NCI-H82 treated with DMSO at 0.1 percent for 48 hours (cell line): Measurements from ENCODE around the gene ROCK2.
"Not testable (repeated sequence)": the region's sequence is repeated elsewhere in the genome, so short reads cannot be mapped to it uniquely, and the experiment has no call there.

Source experiments
- DNase-seq: peaks from one replicate; lab custom pipeline; 2025; ENCODE audit not compliant: unreplicated experiment; lab: John Stamatoyannopoulos, UW

The ROCK2 gene

GRCh38 chr2:11239666-11240462 is 104.6 kb downstream of the ROCK2 start:
- peak; percentile 65 for DNase-seq

DNA sequence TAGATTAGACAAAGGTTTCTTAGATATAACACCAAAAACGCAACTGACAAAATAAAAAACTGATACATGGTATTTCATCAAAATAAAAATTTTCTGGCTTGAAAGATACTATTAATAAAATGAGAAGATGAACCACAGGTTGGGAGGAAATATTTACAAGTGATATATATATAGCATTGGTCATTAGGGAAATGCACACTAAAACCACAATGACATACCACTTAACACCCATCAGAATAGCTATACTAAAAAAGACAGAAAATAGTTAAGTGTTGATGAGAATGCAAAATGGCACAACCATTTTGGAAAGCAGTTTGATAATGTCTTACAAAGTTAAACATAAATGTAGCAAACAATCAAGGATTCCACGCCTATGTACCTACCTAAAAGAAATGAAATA is 105.3 kb downstream of the ROCK2 start:
- no peak for DNase-seq

- no peak for DNase-seq
Observed at GRCh38 chr2:11237122-11237521, 107.3 kb downstream of the ROCK2 start.

DNA sequence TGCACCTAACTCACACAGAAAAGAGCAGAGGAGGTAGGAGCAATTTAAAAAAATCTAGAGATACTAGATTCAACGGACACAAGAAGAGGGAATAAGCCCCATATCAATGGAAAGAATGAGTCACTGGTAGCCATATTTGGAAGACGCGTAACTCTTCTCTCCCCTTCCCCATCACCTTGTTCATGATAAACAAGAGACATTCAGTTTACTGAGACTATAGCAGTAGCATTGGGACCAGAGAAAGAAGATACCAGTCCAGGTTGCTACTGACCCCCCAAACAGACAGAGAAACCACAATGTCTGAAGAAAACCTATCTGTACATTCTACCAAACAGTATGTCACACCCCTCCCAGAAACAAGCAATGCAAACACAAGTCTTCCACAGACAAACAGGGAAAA is 108.1 kb downstream of the ROCK2 start:
- DNase-seq, result no peak

GRCh38 chr2:11235583-11235982 is 108.9 kb downstream of the ROCK2 start:
- DNase-seq, result no peak

DNA sequence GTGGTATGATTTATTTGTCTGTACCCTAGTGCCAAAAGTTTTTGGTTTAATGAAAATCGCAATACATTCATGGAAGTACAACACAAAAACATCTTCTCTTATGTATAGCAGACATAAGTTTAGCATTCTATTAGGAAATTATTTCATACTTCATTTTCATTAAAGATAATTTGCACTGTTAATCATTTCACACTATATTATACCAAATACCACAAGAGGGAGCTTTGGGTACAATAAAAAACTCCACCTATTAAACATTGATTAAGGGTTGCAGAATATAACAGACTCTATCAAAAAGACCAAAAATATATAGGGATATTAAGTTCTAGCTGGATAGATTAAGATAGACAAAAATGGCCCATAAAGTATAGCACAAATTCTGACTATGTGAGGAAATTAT is 110.1 kb downstream of the ROCK2 start:
- no peak for DNase-seq

DNA sequence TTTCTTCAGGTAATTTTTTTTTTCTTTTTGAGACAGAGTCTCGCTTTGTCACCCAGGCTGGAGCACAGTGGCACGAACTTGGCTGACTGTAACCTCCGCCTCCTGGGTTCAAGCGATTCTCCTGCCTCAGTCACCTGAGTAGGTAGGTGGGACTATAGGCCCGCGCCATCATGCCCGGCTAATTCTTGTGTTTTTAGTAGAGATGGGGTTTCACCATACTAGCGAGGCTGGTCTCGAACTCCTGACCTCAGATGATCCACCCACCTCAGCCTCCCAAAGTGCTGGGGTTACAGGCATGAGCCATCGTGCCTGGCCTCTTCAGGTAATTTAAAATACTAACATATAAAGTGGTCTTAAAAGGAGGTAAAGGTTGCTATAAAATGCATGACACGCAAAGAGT is 113.2 kb downstream of the ROCK2 start:
- DNase-seq, result not testable (repeated sequence)

DNA sequence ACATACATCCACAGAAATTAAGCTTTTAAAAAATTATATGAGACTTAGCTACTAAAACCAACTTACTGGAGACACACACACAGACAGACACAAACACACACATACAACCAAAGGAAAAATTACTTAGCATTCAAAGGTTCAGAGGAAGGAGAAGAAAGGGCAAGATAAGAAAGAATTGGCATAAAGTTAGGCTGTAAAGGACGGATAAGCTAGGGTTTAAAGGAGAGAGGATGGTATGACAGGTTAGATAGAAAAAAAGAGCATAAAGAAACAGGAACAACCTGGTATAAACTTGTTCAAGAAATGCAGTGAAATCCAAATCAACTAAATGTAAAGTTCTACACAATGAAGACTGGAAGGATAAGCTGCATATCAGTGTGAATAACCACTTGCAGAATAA is 115.7 kb downstream of the ROCK2 start:
- DNase-seq, result no peak

GRCh38 chr2:11227595-11227994 is 116.8 kb downstream of the ROCK2 start:
- no peak for DNase-seq

GRCh38 chr2:11224887-11225286 is 119.5 kb downstream of the ROCK2 start:
- DNase-seq, result no peak

DNA sequence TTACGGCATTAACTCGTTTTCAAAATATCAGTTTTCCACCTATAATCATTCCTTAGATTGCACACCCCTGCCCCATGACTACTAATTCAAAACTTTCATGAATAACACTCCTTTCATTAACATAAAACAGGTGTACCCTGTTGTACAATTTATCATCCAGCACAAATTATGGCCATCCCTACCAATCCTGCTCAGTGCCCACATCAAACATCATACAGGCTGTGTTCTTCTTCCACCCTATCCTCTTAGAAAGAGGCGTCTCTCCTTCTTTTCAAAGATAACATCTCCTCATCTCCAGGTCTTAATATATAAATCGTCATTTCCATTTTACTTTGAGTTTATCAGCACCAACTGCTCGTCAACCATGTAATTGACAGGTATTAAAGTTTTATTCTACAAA is 121.6 kb downstream of the ROCK2 start:
- DNase-seq, result no peak

- DNase-seq, result no peak
Observed at GRCh38 chr2:11220445-11220844, 124.0 kb downstream of the ROCK2 start.

GRCh38 chr2:11215407-11215806 is 129.0 kb downstream of the ROCK2 start:
- no peak for DNase-seq

DNA sequence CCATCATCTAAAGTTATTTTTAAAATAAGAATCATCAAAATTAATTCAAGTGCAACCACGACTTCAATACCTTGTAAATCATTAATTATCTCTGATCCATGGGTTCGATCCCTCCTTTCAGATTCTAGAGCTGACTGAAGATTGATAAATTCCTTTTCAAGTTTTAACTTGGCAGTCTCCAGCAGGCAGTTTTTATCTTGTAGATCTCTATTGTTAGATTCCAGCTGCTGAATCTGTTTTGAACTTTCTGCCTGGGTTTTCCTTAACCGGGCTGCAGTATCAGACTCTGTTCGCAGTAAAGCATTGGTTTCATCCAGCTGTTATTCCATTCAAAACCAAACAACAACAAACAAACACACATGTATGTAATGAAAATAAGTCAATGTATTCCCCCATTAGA is 129.7 kb downstream of the ROCK2 start:
- DNase-seq, result no peak

DNA sequence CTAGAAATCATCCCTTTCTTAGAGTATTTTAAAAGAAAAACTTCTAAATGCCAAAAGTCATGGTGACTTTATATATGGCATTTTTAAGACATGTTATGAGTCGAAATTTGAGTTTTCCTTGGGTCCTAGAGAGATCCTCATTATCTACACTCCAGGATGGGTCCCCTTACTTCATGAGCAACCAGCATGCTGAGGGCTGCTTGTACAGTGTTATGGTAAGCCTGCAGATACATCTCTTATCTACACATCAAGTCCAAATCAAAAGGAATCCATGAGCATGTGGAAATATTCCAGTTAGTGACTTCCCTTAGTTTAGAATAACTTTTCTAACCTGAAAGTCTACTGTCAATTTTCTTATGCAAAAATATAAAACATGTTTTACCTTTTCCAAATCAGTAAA is 130.5 kb downstream of the ROCK2 start:
- DNase-seq, result no peak

- DNase-seq, result peak; percentile 6
Observed at GRCh38 chr2:11213090-11213638, 131.3 kb downstream of the ROCK2 start.

DNA sequence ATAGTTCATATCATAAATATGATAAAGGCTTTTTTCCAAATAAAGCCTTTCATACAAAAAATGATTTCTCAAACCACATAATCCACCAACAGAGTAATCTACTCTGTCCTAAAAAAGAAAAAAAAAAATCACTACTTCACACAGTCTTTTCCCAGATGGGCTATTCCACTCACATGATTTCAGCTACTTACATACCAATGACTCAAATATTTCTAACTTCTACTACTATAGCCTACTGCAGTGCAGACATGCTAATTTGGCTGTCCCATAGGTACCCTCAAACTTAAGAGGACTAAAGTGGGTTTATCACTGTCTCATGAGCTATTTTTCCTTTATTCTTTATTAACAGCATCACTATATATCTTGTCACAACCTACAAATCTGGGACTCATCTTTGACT is 131.8 kb downstream of the ROCK2 start:
- no peak for DNase-seq

DNA sequence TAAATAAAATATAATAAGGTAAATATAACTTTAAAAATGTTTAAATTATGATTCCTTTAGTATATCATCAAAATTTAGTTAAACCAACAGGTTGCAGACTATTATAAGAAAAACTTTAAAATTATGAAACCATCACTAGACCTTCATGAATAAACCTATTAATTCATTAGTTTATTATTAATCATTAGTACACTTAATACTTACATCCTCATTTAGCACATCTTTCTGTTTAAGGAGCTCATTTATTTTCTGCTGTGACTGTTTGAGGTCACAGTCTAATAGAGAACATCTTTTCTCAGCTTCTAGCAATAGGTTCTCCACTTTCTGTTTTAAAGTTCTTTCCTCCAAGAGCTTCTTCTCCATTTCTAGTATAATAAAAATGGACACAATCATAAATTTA is 136.4 kb downstream of the ROCK2 start:
- DNase-seq, result no peak

GRCh38 chr2:11203480-11203879 is 141.0 kb downstream of the ROCK2 start:
- DNase-seq, result no peak

DNA sequence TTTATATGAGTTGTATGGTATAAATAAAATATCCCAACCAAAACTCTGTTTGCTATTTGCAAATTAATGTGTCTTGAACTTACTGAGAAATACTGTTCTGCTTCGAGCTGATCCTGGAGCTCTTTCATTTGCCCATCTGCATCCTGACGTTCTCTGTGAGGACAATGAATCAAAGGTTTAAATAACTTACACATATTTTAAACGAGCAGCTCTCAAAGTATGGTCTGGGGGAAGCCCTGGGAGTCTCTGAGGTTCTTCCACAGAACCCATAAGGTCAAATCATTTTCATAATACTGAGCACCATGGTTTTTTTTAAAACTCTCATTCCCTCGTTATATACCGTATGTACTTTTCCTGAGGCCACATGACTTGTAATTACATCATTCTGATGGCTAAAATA is 142.5 kb downstream of the ROCK2 start:
- no peak for DNase-seq

DNA sequence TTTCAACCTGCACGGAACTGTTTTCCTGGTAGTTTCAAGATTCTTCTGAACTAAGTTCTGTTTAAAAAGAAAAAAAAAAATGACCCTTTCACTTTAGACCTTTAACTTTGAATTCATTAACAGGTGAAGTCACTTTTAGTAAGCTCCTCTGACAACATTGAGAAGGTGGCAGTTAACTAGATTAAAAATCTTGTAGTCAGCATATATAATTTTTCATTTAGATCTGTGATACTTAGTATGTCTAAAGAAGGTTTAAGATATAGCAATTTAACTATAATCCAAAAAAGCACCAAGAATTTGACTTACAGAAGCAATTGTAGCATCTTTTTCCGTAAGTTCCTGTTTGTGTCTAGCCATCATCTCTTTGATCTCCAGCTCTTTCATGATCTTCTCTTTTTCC is 143.8 kb downstream of the ROCK2 start:
- DNase-seq, result no peak

DNA sequence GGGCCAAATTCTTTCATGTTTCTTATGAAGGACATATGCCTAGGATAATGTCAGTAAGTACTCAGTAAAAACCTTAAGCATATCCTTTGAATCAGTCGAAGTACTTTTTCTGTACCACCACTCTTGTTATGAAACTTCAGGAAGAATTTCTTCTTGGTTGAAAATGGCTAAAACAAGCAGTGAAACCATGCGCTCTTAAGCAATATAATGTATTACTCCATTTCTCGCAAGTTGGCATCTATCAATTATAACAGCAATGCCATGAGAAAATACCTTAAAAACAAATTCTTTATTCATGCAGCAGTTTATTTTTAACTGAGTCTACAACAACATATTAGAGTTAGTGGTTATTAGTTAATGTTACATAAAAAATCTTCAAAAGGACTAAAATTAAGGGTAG is 148.2 kb downstream of the ROCK2 start:
- DNase-seq, result no peak

GRCh38 chr2:11187731-11188130 is 156.7 kb downstream of the ROCK2 start:
- no peak for DNase-seq
